ENCODE data around the gene SRR.

Gene SRR

GRCh38 chr17:2346475-2346874 lies 42.7 kb downstream of the SRR start:
- no peak for DNase-seq (ENCODE audit: low spot score)

- DNase-seq (ENCODE audit: low spot score), result no peak
Observed at GRCh38 chr17:2347805-2348685, 44.3 kb downstream of the SRR start.

GRCh38 chr17:2351269-2351668 lies 47.5 kb downstream of the SRR start:
- DNase-seq (ENCODE audit: low spot score), result no peak

- no peak for DNase-seq (ENCODE audit: low spot score)
Observed at GRCh38 chr17:2354311-2354710, 50.6 kb downstream of the SRR start.

GRCh38 chr17:2357237-2357636 lies 53.5 kb downstream of the SRR start:
- no peak for DNase-seq (ENCODE audit: low spot score)

- DNase-seq (ENCODE audit: low spot score), result no peak
Observed at GRCh38 chr17:2357931-2358434, 54.2 kb downstream of the SRR start.

GRCh38 chr17:2361010-2361760 lies 57.4 kb downstream of the SRR start:
- DNase-seq (ENCODE audit: low spot score), result no peak

- DNase-seq (ENCODE audit: low spot score), result no peak
Observed at GRCh38 chr17:2362016-2362415, 58.3 kb downstream of the SRR start.

GRCh38 chr17:2362416-2362815 lies 58.7 kb downstream of the SRR start:
- DNase-seq (ENCODE audit: low spot score), result no peak

- DNase-seq (ENCODE audit: low spot score), result no peak
Observed at GRCh38 chr17:2362881-2363280, 59.1 kb downstream of the SRR start.

- DNase-seq (ENCODE audit: low spot score), result no peak
Observed at GRCh38 chr17:2363318-2363717, 59.6 kb downstream of the SRR start.

- DNase-seq (ENCODE audit: low spot score), result no peak
Observed at GRCh38 chr17:2363851-2364762, 60.4 kb downstream of the SRR start.

GRCh38 chr17:2364763-2365116 lies 61.0 kb downstream of the SRR start:
- DNase-seq (ENCODE audit: low spot score), result no peak

- DNase-seq (ENCODE audit: low spot score), result no peak
Observed at GRCh38 chr17:2365132-2365531, 61.4 kb downstream of the SRR start.

GRCh38 chr17:2366747-2367494 lies 63.2 kb downstream of the SRR start:
- no peak for DNase-seq (ENCODE audit: low spot score)

GRCh38 chr17:2368359-2368758 lies 64.6 kb downstream of the SRR start:
- no peak for DNase-seq (ENCODE audit: low spot score)

GRCh38 chr17:2369039-2369438 lies 65.3 kb downstream of the SRR start:
- no peak for DNase-seq (ENCODE audit: low spot score)

GRCh38 chr17:2369551-2370210 lies 65.9 kb downstream of the SRR start:
- DNase-seq (ENCODE audit: low spot score), result no peak

- DNase-seq (ENCODE audit: low spot score), result no peak
Observed at GRCh38 chr17:2370211-2370589, 66.5 kb downstream of the SRR start.

- DNase-seq (ENCODE audit: low spot score), result no peak
Observed at GRCh38 chr17:2371183-2372130, 67.7 kb downstream of the SRR start.
